Rectal smooth muscle tissue (tissue), 1 donor: ENCODE measurements around the gene PRKAG2.

Experiments used
- H3K27ac ChIP-seq: one replicate; pipeline ENCODE4 v1.7.0; 2013; ENCODE audit warnings: low read depth, low read length, inconsistent platforms
- H3K27me3 ChIP-seq: one replicate; pipeline ENCODE4 v1.7.0; 2013; ENCODE audit warnings: low read length; ENCODE audit not compliant: control insufficient read depth, insufficient read depth
- H3K36me3 ChIP-seq: one replicate; pipeline ENCODE4 v1.7.0; 2013; ENCODE audit warnings: low read length; ENCODE audit not compliant: control insufficient read depth, insufficient read depth
- H3K4me1 ChIP-seq: one replicate; pipeline ENCODE4 v1.7.0; 2013; ENCODE audit warnings: low read length; ENCODE audit not compliant: control insufficient read depth, insufficient read depth
- H3K4me3 ChIP-seq: one replicate; pipeline ENCODE4 v1.7.0; 2013; ENCODE audit warnings: low read length
- H3K9ac ChIP-seq: one replicate; pipeline ENCODE4 v1.7.0; 2013; ENCODE audit warnings: low read length

The PRKAG2 gene

GRCh38 chr7:151711906-151712809, 164.8 kb downstream of the PRKAG2 start:
- H3K4me3 ChIP-seq, result no peak overlapping the region
- no peak overlapping the region for H3K27ac ChIP-seq
- H3K4me1 ChIP-seq, result no peaks in the 10 kb centered on the region
- no peak overlapping the region for H3K9ac ChIP-seq
- no peaks in the 10 kb centered on the region for H3K27me3 ChIP-seq
- H3K36me3 ChIP-seq, result no peaks in the 10 kb centered on the region

GRCh38 chr7:151711435-151711872, 165.5 kb downstream of the PRKAG2 start:
- Histone ChIP-seq H3K27ac (no peak overlapping the region), H3K4me3 (no peak overlapping the region), H3K27me3 (no peaks in the 10 kb centered on the region), H3K9ac (no peak overlapping the region), H3K4me1 (no peaks in the 10 kb centered on the region), H3K36me3 (no peaks in the 10 kb centered on the region)

GRCh38 chr7:151710646-151711434, 166.1 kb downstream of the PRKAG2 start:
- Histone ChIP-seq H3K27ac (no peak overlapping the region), H3K27me3 (no peaks in the 10 kb centered on the region), H3K9ac (no peak overlapping the region), H3K4me3 (no peak overlapping the region), H3K36me3 (no peaks in the 10 kb centered on the region), H3K4me1 (no peaks in the 10 kb centered on the region)

- Histone ChIP-seq H3K4me3 (no peak overlapping the region), H3K4me1 (no peaks in the 10 kb centered on the region), H3K9ac (no peak overlapping the region), H3K27me3 (no peaks in the 10 kb centered on the region), H3K36me3 (no peaks in the 10 kb centered on the region), H3K27ac (no peak overlapping the region)
These were observed 166.7 kb downstream of the PRKAG2 start for GRCh38 chr7:151710121-151710640.

GRCh38 chr7:151709141-151710038, 167.5 kb downstream of the PRKAG2 start:
- H3K27ac ChIP-seq, result no peak overlapping the region
- no peaks in the 10 kb centered on the region for H3K36me3 ChIP-seq
- H3K4me3 ChIP-seq, result no peak overlapping the region
- no peaks in the 10 kb centered on the region for H3K4me1 ChIP-seq
- H3K9ac ChIP-seq, result no peak overlapping the region
- H3K27me3 ChIP-seq, result no peaks in the 10 kb centered on the region

GRCh38 chr7:151708610-151709009, 168.3 kb downstream of the PRKAG2 start:
- Histone ChIP-seq H3K36me3 (no peaks in the 10 kb centered on the region), H3K4me3 (no peak overlapping the region)

GRCh38 chr7:151707757-151708156, 169.2 kb downstream of the PRKAG2 start:
- no peak overlapping the region for H3K27ac ChIP-seq
- no peaks in the 10 kb centered on the region for H3K36me3 ChIP-seq
- no peaks in the 10 kb centered on the region for H3K27me3 ChIP-seq
- H3K9ac ChIP-seq, result no peak overlapping the region
- H3K4me1 ChIP-seq, result no peaks in the 10 kb centered on the region
- no peak overlapping the region for H3K4me3 ChIP-seq

More at GRCh38 chr7:151708610-151709009, 168.3 kb downstream of the PRKAG2 start:
- Histone ChIP-seq H3K4me1 (no peaks in the 10 kb centered on the region), H3K27me3 (no peaks in the 10 kb centered on the region), H3K27ac (no peak overlapping the region), H3K9ac (no peak overlapping the region)

- no peak overlapping the region for H3K4me3 ChIP-seq
These were observed 169.8 kb downstream of the PRKAG2 start for GRCh38 chr7:151707105-151707469.

GRCh38 chr7:151706277-151707104, 170.4 kb downstream of the PRKAG2 start:
- H3K27me3 ChIP-seq, result no peaks in the 10 kb centered on the region
- H3K4me3 ChIP-seq, result no peak overlapping the region
- no peaks in the 10 kb centered on the region for H3K4me1 ChIP-seq
- no peak overlapping the region for H3K9ac ChIP-seq
- H3K36me3 ChIP-seq, result no peaks in the 10 kb centered on the region
- no peak overlapping the region for H3K27ac ChIP-seq

More at GRCh38 chr7:151707105-151707469, 169.8 kb downstream of the PRKAG2 start:
- no peak overlapping the region for H3K9ac ChIP-seq
- no peaks in the 10 kb centered on the region for H3K27me3 ChIP-seq
- H3K27ac ChIP-seq, result no peak overlapping the region
- no peaks in the 10 kb centered on the region for H3K36me3 ChIP-seq
- H3K4me1 ChIP-seq, result no peaks in the 10 kb centered on the region

- Histone ChIP-seq H3K36me3 (no peaks in the 10 kb centered on the region), H3K27me3 (no peaks in the 10 kb centered on the region), H3K27ac (no peak overlapping the region), H3K9ac (no peak overlapping the region), H3K4me3 (no peak overlapping the region), H3K4me1 (no peaks in the 10 kb centered on the region)
These were observed 171.2 kb downstream of the PRKAG2 start for GRCh38 chr7:151705636-151706276.
